Neutrophil (primary cell): Measurements from ENCODE around the gene LRRFIP2.

ENCODE experiments used
- H3K27ac ChIP-seq: fragments of 200-600 bp; sonication (generic); 2 replicates; pipeline ENCODE4 v1.5.1; 2016; ENCODE audit warnings: mild to moderate bottlenecking, moderate library complexity
- H3K27me3 ChIP-seq: fragments of 200-600 bp; sonication (generic); 2 replicates; pipeline ENCODE4 v1.6.0; 2016; ENCODE audit warnings: mild to moderate bottlenecking
- H3K36me3 ChIP-seq: fragments of 200-600 bp; sonication (generic); 2 replicates; pipeline ENCODE4 v1.5.1; 2017
- H3K4me1 ChIP-seq, 2 experiments: fragments of 200-600 bp in 1 of 2; sonication (generic) in 1 of 2; 1 replicate in 1 of 2; 2 replicates in 1 of 2; pipeline versions ENCODE4 v1.5.1 to v1.6.1; 2013 to 2016; ENCODE audit warnings: low read depth in 1 of 2, low read length in 1 of 2, mild to moderate bottlenecking in 1 of 2, moderate library complexity in 1 of 2; ENCODE audit not compliant: control insufficient read depth in 1 of 2, insufficient read depth in 1 of 2
- H3K4me3 ChIP-seq, 2 experiments: fragments of 200-600 bp in 1 of 2; sonication (generic) in 1 of 2; 1 replicate in 1 of 2; 2 replicates in 1 of 2; pipeline ENCODE4 v1.5.1; 2013 to 2016; ENCODE audit warnings: low read depth in 1 of 2, low read length in 1 of 2, mild to moderate bottlenecking in 1 of 2, moderate library complexity in 1 of 2
- H3K9me3 ChIP-seq: fragments of 200-600 bp; sonication (generic); 2 replicates; pipeline ENCODE4 v1.5.1; 2016
- TF ChIP-seq, protein P1 (sequence below): fragments of 200-600 bp; sonication (generic); IDR thresholded peaks from 2 replicates; pipeline ENCODE4 v1.5.1; 2016; ENCODE audit warnings: antibody characterized with exemption

The LRRFIP2 gene

DNA sequence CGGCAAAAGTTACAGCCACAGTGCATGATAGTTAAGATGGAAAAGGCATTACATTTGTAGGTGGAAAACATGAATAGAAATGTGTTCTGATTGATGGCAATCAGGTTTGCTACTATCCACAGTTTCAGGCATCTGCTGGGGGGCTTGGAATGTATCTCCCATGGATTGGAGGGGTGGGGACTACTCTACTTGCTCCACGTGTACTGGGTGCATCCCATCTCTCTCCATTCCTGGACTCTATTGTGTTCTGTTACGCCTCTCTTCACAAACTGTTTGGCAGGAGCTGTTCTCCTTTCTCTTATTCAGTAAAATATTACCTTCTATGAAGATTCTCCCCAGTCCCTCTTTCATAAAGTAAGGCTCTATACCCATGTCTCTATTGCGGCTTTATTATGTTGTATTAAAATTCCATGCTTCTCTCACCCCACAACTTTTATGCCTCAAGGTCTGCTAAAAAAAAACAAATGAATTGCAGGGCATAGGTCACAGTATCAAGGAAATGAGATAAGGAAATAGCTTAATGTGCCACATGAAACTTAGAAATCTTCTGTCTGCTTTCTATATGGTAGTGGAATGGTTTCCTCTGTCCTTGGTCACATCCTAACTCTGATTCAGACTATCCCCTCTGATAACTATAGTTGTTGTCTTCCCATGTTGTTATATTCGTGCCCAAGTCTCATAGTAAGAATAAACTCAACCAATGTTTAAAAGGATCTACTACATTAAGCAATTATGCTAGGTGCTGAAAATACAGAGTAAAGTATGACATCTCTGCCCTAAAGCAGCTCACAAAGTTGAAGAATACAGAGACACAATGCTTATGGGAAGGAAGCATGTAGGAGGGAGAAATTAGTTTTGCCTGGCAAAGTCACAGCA, 43.2 kb downstream of the LRRFIP2 start:
- no peaks in the 10 kb centered on the region for H3K27me3 ChIP-seq
- no peak overlapping the region for H3K4me3 ChIP-seq
- no peaks in the 10 kb centered on the region for H3K36me3 ChIP-seq
- no peak overlapping the region for H3K27ac ChIP-seq
- H3K9me3 ChIP-seq: no peaks in the 10 kb centered on the region
- TF ChIP-seq, protein P1, sequence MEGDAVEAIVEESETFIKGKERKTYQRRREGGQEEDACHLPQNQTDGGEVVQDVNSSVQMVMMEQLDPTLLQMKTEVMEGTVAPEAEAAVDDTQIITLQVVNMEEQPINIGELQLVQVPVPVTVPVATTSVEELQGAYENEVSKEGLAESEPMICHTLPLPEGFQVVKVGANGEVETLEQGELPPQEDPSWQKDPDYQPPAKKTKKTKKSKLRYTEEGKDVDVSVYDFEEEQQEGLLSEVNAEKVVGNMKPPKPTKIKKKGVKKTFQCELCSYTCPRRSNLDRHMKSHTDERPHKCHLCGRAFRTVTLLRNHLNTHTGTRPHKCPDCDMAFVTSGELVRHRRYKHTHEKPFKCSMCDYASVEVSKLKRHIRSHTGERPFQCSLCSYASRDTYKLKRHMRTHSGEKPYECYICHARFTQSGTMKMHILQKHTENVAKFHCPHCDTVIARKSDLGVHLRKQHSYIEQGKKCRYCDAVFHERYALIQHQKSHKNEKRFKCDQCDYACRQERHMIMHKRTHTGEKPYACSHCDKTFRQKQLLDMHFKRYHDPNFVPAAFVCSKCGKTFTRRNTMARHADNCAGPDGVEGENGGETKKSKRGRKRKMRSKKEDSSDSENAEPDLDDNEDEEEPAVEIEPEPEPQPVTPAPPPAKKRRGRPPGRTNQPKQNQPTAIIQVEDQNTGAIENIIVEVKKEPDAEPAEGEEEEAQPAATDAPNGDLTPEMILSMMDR: no peak
- peaks cover 32 to 44% of the 10 kb centered on the region in 2 experiments for H3K4me1 ChIP-seq

DNA sequence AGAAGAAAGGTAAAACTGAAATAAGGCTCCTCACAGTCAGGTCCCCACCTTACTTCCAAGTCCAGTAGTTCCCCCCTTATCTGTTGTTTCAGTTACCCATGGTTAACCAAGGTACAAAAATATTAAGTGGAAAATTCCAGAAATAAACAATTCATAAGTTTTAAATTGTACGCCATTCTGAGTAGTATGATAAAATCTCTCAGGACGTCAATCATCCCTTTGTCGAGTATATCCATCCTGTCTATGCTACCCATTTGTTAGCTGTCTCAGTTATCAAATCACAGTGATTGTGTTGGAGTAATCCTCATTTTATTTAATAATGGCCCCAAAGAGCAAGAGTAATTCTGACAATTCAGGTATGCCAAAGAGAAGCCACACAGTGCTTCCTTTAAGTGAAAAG, 43.9 kb downstream of the LRRFIP2 start:
- H3K4me3 ChIP-seq: no peak overlapping the region
- H3K4me1 ChIP-seq: peaks cover 25 to 36% of the 10 kb centered on the region in 2 experiments
- no peaks in the 10 kb centered on the region for H3K9me3 ChIP-seq
- H3K27ac ChIP-seq: no peak overlapping the region
- TF ChIP-seq, protein P1: no peak
- no peaks in the 10 kb centered on the region for H3K27me3 ChIP-seq
- H3K36me3 ChIP-seq: no peaks in the 10 kb centered on the region

DNA sequence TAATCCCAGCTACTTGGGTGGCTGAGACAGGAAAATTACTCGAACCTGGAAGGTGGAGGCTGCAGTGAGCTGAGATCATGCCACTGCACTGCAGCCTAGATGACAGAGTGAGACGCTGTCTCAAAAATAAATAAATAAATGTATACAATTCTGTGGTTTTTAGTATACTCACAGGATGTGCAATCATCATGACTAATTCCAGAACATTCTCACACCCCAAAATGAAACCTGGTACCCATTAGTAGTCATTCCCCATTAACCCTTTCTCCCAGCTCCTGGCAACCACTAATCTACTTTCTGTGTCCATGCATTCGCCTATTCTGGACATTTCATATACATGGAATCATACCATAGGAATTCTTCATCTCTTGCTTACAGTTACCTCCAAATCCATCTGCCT, 44.5 kb downstream of the LRRFIP2 start:
- TF ChIP-seq, protein P1: no peak
- no peak overlapping the region for H3K4me3 ChIP-seq
- no peaks in the 10 kb centered on the region for H3K36me3 ChIP-seq
- no peaks in the 10 kb centered on the region for H3K27me3 ChIP-seq
- no peak overlapping the region for H3K27ac ChIP-seq
- no peaks in the 10 kb centered on the region for H3K9me3 ChIP-seq
- peaks cover 25 to 35% of the 10 kb centered on the region in 2 experiments for H3K4me1 ChIP-seq

DNA sequence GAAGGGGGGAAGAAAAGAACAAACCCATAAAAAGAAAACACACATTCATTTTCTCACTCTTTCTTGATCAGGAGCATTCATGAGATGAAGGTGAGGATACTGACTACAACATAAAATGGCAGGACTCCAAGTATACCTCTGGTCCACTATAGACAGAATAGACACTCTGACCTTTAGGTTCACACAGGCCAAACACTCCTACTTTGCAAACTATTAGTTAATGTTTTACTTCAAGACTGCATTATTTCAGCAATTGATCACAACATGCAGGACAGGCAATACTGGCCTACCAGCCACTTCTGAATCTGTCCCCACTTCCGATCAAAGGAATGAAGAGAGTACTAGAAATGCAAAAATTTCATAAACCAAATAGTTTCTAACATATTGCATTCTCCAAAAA, 47.0 kb downstream of the LRRFIP2 start:
- TF ChIP-seq, protein P1: no peak
- Histone ChIP-seq H3K27ac (no peak overlapping the region), H3K36me3 (no peaks in the 10 kb centered on the region), H3K9me3 (no peaks in the 10 kb centered on the region), H3K4me3 (no peak overlapping the region), H3K27me3 (no peaks in the 10 kb centered on the region), H3K4me1 (peaks cover 25 to 27% of the 10 kb centered on the region in 2 experiments)

DNA sequence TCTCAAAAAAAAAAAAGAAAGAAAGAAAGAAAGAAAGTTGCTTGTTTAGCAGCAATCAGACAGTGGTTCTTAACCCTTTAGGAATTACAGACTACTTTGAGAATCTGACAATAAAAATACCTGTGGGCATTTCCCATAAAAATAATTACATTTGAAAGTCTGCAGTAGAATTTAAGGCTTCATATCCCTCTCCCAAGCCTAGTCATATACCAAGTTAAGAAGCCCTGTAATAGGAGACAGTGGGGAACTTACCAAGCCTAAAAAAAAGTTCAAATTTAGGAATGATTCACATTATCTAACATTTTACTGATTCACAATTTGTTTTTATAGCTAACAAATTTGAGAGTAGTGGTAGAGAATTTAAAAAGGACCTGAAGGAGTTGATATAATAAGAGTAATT, 47.5 kb downstream of the LRRFIP2 start:
- Histone ChIP-seq H3K4me3 (no peak overlapping the region), H3K4me1 (peaks cover 25 to 27% of the 10 kb centered on the region in 2 experiments), H3K27ac (no peak overlapping the region), H3K27me3 (no peaks in the 10 kb centered on the region), H3K9me3 (no peaks in the 10 kb centered on the region), H3K36me3 (no peaks in the 10 kb centered on the region)
- TF ChIP-seq, protein P1: no peak
